Muscle layer of colon (tissue), 2 donors: ENCODE data around the gene ZDHHC6.

Source experiments
- H3K27ac ChIP-seq: one replicate; pipeline ENCODE4 v1.7.0; 2013; ENCODE audit warnings: low read depth, mild to moderate bottlenecking, low read length, moderate library complexity
- H3K27me3 ChIP-seq, 2 donors: one replicate each; pipeline ENCODE4 v1.7.0; 2013; ENCODE audit warnings: low read length in 2 of 2, mild to moderate bottlenecking in 2 of 2; ENCODE audit not compliant: insufficient read depth in 2 of 2, control insufficient read depth in 1 of 2
- H3K36me3 ChIP-seq: one replicate; pipeline ENCODE4 v1.7.0; 2013; ENCODE audit warnings: mild to moderate bottlenecking, low read length; ENCODE audit not compliant: insufficient read depth
- H3K4me1 ChIP-seq: one replicate; pipeline ENCODE4 v1.7.0; 2013; ENCODE audit warnings: mild to moderate bottlenecking, low read length; ENCODE audit not compliant: insufficient read depth
- H3K4me3 ChIP-seq, 2 donors: one replicate each; pipeline ENCODE4 v1.7.0; 2013; ENCODE audit warnings: low read length in 2 of 2, low read depth in 1 of 2, mild to moderate bottlenecking in 1 of 2, moderate library complexity in 1 of 2
- H3K9ac ChIP-seq: one replicate; pipeline ENCODE4 v1.7.0; 2013; ENCODE audit warnings: low read length
- H3K9me3 ChIP-seq: one replicate; pipeline ENCODE4 v1.7.0; 2013; ENCODE audit warnings: mild to moderate bottlenecking, low read length
- donor health status: abdominal sarcoma.
- donor health status: Adenocarcinoma of cecum.

Gene ZDHHC6

DNA sequence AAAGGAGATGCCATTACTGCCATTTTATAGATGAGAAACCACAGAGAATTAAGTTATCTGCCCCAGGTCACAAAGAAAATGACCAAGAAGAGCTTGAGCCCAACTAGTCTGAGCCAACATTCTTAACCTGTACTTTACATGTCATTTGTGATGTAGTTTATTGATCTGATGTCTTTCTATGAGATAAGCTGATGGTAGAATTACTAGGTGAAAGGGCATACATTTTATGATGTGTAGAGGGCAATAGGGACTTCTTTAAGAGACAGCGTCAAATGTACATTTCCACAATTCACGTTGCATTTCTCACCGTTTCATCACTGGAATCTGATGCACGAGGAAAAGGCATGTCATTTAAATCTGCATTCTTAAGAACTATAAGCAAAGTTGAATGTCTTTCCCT, 61.5 kb downstream of the ZDHHC6 start:
- Histone ChIP-seq H3K27me3 (no peaks in the 10 kb centered on the region), H3K27ac (no peak overlapping the region), H3K9ac (no peak overlapping the region), H3K4me1 (no peaks in the 10 kb centered on the region), H3K4me3 (no peak overlapping the region), H3K9me3 (no peaks in the 10 kb centered on the region), H3K36me3 (no peaks in the 10 kb centered on the region)

DNA sequence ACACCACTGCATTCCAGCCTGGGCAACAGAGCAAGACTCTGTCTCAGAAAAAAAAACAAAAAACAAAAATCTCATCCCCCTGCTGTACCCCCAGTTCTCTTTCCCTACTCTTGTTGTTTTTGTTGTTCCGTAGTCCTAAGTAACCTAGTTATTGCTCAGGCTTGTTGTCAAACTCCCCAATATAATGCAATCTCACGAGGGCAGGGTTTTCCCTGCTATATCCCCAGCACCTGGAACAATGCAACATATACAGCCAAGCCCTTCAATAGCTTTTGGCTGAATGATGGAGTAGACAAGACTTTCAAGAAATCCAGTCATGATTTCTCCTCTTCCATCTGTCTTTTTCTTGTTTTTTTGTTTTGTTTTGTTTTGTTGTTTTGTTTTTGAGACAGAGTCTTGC, 62.6 kb downstream of the ZDHHC6 start:
- H3K36me3 ChIP-seq = no peaks in the 10 kb centered on the region
- H3K27me3 ChIP-seq = no peaks in the 10 kb centered on the region
- H3K4me3 ChIP-seq = no peak overlapping the region
- H3K9ac ChIP-seq = no peak overlapping the region
- no peaks in the 10 kb centered on the region for H3K4me1 ChIP-seq
- H3K9me3 ChIP-seq = no peaks in the 10 kb centered on the region
- H3K27ac ChIP-seq = no peak overlapping the region

DNA sequence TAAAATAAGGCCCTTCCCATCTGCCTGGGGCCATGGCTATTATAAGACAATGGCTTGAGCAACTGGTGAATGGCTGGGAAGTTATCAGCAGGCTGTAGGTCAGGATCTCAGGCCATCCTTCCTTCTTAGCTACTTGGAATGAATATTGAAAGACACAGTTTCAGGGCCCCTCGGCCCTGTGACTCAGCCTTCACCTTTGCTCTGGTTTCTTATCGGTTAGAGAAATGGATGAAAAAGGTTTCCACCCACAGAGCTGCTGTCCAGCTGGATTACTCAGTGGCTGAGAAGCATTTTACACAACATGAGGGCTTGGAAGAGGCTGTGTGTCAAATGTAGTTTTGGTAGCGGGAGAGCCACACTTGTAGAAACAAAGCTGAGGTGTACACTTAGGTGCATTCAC, 63.4 kb downstream of the ZDHHC6 start:
- Histone ChIP-seq H3K27ac (no peak overlapping the region), H3K4me1 (no peaks in the 10 kb centered on the region)

DNA sequence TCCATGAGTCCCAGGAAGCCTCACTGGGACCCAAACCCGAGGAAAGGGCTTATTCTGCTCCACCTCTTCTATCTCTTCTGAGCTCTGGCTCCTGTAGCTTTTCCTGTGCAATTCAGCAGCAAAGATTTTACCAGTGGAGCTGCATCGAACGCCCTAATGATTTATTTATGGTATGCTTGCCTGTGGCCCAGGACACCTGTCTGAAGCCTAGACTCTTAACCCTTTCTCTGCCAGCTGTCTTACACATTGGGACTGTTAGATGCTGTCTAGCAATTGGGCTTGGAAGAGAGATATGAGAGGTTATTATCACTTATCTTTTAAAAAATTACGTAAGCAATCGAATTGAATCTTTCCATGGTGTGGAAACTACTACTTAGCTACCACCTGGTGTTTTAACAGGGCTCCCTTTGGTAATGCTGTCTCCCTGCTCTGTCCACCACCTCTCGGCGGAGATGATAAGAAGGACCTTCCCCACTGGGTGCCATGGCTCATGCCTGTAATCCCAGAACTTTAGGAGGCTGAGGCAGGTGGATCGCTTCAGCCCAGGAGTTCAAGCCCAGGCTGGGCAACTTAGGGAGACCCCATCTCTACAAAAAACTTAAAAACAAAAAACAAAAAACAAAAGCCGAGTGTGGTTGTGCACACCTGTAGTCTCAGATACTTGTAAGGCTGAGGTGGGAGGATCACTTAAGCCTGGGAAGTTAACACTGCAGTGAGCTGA, 64.0 kb downstream of the ZDHHC6 start:
- Histone ChIP-seq H3K9ac (no peak overlapping the region), H3K9me3 (no peaks in the 10 kb centered on the region), H3K36me3 (no peaks in the 10 kb centered on the region), H3K4me1 (no peaks in the 10 kb centered on the region), H3K4me3 (no peak overlapping the region), H3K27ac (no peak overlapping the region), H3K27me3 (no peaks in the 10 kb centered on the region)

More for the DNA sequence above, 63.4 kb downstream of the ZDHHC6 start:
- Histone ChIP-seq H3K36me3 (no peaks in the 10 kb centered on the region), H3K27me3 (no peaks in the 10 kb centered on the region), H3K9ac (no peak overlapping the region), H3K4me3 (no peak overlapping the region), H3K9me3 (no peaks in the 10 kb centered on the region)
